Osteoblast (primary cell): ENCODE data around the gene C1QC. TPM values are rescaled to one million over a fixed set of nuclear protein-coding genes. Genes with fewer than 3 reads are reported as not detected.

Source experiments
- DNase-seq: peaks from one replicate; pipeline ENCODE4 v3.0.0; 2011; ENCODE audit warnings: low spot score, mixed read lengths; ENCODE audit not compliant: insufficient read length; ENCODE audit errors: missing footprints
- H2AFZ ChIP-seq: 2 replicates; pipeline ENCODE4 v1.6.0; 2011; ENCODE audit warnings: mild to moderate bottlenecking, low read length
- H3K27ac ChIP-seq: 2 replicates; pipeline ENCODE4 v1.5.1; 2011; ENCODE audit warnings: mild to moderate bottlenecking, low read depth, low read length, moderate library complexity
- H3K27me3 ChIP-seq: 2 replicates; pipeline ENCODE4 v1.6.0; 2012; ENCODE audit warnings: mild to moderate bottlenecking, control low read depth, inconsistent platforms, low read length, moderate library complexity; ENCODE audit not compliant: insufficient read depth
- H3K36me3 ChIP-seq: 2 replicates; pipeline ENCODE4 v1.5.1; 2011; ENCODE audit warnings: mild to moderate bottlenecking, low read length, control low read depth, moderate library complexity; ENCODE audit not compliant: insufficient read depth
- H3K4me1 ChIP-seq: 2 replicates; pipeline ENCODE4 v1.5.1; 2011; ENCODE audit warnings: mild to moderate bottlenecking, low read length, control low read depth, moderate library complexity; ENCODE audit not compliant: insufficient read depth
- H3K4me2 ChIP-seq: 2 replicates; pipeline ENCODE4 v1.6.0; 2011; ENCODE audit warnings: mild to moderate bottlenecking, low read length; ENCODE audit not compliant: insufficient read depth
- H3K4me3 ChIP-seq: fragments of 200-600 bp; sonication (generic); 3 replicates; pipeline ENCODE4 v1.5.1; 2012; ENCODE audit warnings: mild to moderate bottlenecking, low read length, inconsistent platforms; ENCODE audit not compliant: insufficient read depth
- H3K79me2 ChIP-seq: 2 replicates; pipeline ENCODE4 v1.6.0; 2012; ENCODE audit warnings: mild to moderate bottlenecking, low read length, control low read depth, inconsistent platforms; ENCODE audit not compliant: insufficient read depth
- H3K9me3 ChIP-seq: 2 replicates; pipeline ENCODE4 v1.5.1; 2011; ENCODE audit warnings: low read depth, low read length, control low read depth
- H4K20me1 ChIP-seq: 2 replicates; pipeline ENCODE4 v1.6.0; 2012; ENCODE audit warnings: mild to moderate bottlenecking, low read length, control low read depth; ENCODE audit not compliant: insufficient read depth
- CTCF ChIP-seq: IDR thresholded peaks from 2 replicates; pipeline ENCODE4 v1.5.1; 2011; ENCODE audit warnings: mild to moderate bottlenecking, low read depth, low read length, moderate library complexity; ENCODE audit errors: extremely low read depth
- total RNA-seq: library from RNA; depleted of rRNA; stranded (reverse); fragments of >200 nt; gene quantifications from 2 replicates; pipeline ENCODE4 v1.2.3, GENCODE V29; 2012

Gene C1QC
- total RNA-seq, 1 donor, result 2.2 TPM

- no peaks in the 10 kb centered on the region for H3K36me3 ChIP-seq
- H3K79me2 ChIP-seq, result no peaks in the 10 kb centered on the region
- H2AFZ ChIP-seq, result no peak overlapping the region
- DNase-seq, result peak; percentile 74
- H3K4me3 ChIP-seq, result no peak overlapping the region
- H3K27me3 ChIP-seq, result peaks cover 12% of the 10 kb centered on the region
- H3K9me3 ChIP-seq, result no peaks in the 10 kb centered on the region
- TF ChIP-seq CTCF, result no peak
- H3K27ac ChIP-seq, result no peak overlapping the region
- no peak overlapping the region for H3K4me2 ChIP-seq
- H3K4me1 ChIP-seq, result no peaks in the 10 kb centered on the region
- no peaks in the 10 kb centered on the region for H4K20me1 ChIP-seq
These were observed 18.0 kb upstream of the C1QC start for GRCh38 chr1:22625262-22625925.

GRCh38 chr1:22626237-22627157 is 16.9 kb upstream of the C1QC start:
- no peak overlapping the region for H3K4me2 ChIP-seq
- H2AFZ ChIP-seq, result no peak overlapping the region
- H3K27me3 ChIP-seq, result peaks cover 12% of the 10 kb centered on the region
- H4K20me1 ChIP-seq, result no peaks in the 10 kb centered on the region
- H3K9me3 ChIP-seq, result no peaks in the 10 kb centered on the region
- no peak for TF ChIP-seq CTCF
- no peak overlapping the region for H3K4me3 ChIP-seq
- H3K27ac ChIP-seq, result no peak overlapping the region
- no peaks in the 10 kb centered on the region for H3K4me1 ChIP-seq
- H3K79me2 ChIP-seq, result no peaks in the 10 kb centered on the region
- H3K36me3 ChIP-seq, result no peaks in the 10 kb centered on the region
- DNase-seq, result peak; percentile 39

- DNase-seq, result no peak
- Histone ChIP-seq H3K4me3 (no peak overlapping the region), H3K79me2 (no peaks in the 10 kb centered on the region), H3K36me3 (no peaks in the 10 kb centered on the region), H3K4me2 (no peak overlapping the region), H3K27ac (no peak overlapping the region), H4K20me1 (no peaks in the 10 kb centered on the region), H3K9me3 (no peaks in the 10 kb centered on the region), H3K27me3 (peaks cover 18% of the 10 kb centered on the region), H3K4me1 (no peaks in the 10 kb centered on the region), H2AFZ (no peak overlapping the region)
- TF ChIP-seq CTCF, result no peak
These were observed 16.1 kb upstream of the C1QC start for GRCh38 chr1:22627331-22627730.
